Naive B cell (primary cell): Measurements from ENCODE around the gene PKDCC. TPM values are rescaled to one million over a fixed set of nuclear protein-coding genes. Genes with fewer than 3 reads are reported as not detected.
A peak's percentile ranks its signal among the peaks of the same experiment; 100 is the strongest.

Experiments
- ATAC-seq, 2 donors: fragments of 150-1000 bp; cut with Tn5 transposase; 2 replicates each; pipeline ENCODE4 v1.10.0; 2021; ENCODE audit warnings: low read depth in 2 of 2, mild to moderate bottlenecking in 2 of 2, moderate library complexity in 2 of 2
- DNase-seq: peaks from one replicate; pipeline ENCODE4 v3.0.0; 2022
- H3K27ac Mint-ChIP-seq, 6 donors: one replicate each; pipeline ENCODE4 v1.8.0; 2020 to 2022; ENCODE audit warnings: mild to moderate bottlenecking in 6 of 6, mixed read lengths in 6 of 6, moderate library complexity in 5 of 6, inconsistent platforms in 2 of 6
- H3K27me3 Mint-ChIP-seq, 3 donors: one replicate each; pipeline ENCODE4 v1.8.0; 2021 to 2022; ENCODE audit warnings: mixed read lengths in 3 of 3, mild to moderate bottlenecking in 1 of 3
- H3K36me3 Mint-ChIP-seq, 2 donors: one replicate each; pipeline ENCODE4 v1.8.0; 2020 to 2022; ENCODE audit warnings: mixed read lengths in 2 of 2, inconsistent platforms in 1 of 2, mild to moderate bottlenecking in 1 of 2
- H3K4me1 Mint-ChIP-seq, 3 donors: one replicate each; pipeline ENCODE4 v1.8.0; 2020 to 2022; ENCODE audit warnings: mixed read lengths in 3 of 3, inconsistent platforms in 1 of 3, mild to moderate bottlenecking in 1 of 3, moderate library complexity in 1 of 3
- H3K4me3 Mint-ChIP-seq, 8 donors: one replicate each; pipeline ENCODE4 v1.8.0; 2020 to 2022; ENCODE audit warnings: mild to moderate bottlenecking in 8 of 8, mixed read lengths in 8 of 8, moderate library complexity in 8 of 8, inconsistent platforms in 2 of 8
- H3K9me3 Mint-ChIP-seq, 7 donors: one replicate each; pipeline ENCODE4 v1.8.0; 2020 to 2022; ENCODE audit warnings: mixed read lengths in 7 of 7, mild to moderate bottlenecking in 5 of 7, inconsistent platforms in 2 of 7, moderate library complexity in 1 of 7
- polyA plus RNA-seq, 6 donors: library from polyadenylated mRNA; unstranded; fragments of 300-500 nt; fragmentation: Illumina TruSeq; gene quantifications; one replicate each; pipeline ENCODE4 v1.2.3, GENCODE V29; 2021; ENCODE audit warnings: low read depth in 6 of 6

PKDCC gene
- polyA plus RNA-seq, 6 donors from 2014 or later, result not detected

DNA sequence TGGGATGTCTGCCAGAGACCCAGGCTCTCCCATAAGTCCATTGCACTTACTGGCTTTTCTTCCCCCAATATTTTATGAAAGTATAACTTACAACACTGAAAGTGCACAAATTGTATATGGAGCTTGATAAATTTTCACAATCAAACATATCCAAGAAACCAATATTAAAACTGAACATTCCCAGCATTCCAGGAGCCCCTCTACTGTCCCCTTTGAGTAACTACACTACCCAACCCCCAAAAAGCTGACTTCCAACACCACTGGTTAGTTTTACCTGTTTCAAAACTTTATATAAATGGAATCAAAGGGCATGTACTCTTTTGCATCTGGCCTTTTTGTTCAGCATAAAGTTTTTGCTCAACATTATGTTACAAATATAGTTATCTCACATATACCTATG lies 35.2 kb upstream of the PKDCC start:
- Mint-ChIP-seq H3K27me3 (peaks cover 0 to 23% (median 12%) of the 10 kb centered on the region in 3 donors), H3K9me3 (peaks cover 0 to 11% (median 3%) of the 10 kb centered on the region in 7 donors), H3K4me1 (peaks cover 0 to 6% (median 4%) of the 10 kb centered on the region in 3 donors), H3K4me3 (no peak overlapping the region), H3K27ac (peak overlapping the region in 1 of 6 donors; percentile 57), H3K36me3 (no peaks in the 10 kb centered on the region)
- DNase-seq (no peak), ATAC-seq (no peak)

DNA sequence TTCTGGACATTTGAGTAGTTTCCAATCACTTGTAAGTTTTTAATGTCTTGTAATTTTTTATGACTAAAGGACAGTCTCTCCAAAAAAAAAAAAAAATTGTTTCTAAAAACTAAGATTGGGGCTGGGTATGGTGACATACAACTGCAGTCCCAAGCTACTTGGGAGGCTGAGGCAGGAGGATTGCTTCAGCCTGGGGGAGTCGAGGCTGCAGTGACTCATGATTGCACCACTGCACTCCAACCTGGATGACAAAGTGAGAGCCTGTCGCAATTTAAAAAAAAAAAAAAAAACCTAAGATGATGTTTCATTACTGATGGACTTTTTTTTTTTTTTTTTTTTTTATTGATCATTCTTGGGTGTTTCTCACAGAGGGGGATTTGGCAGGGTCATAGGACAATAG lies 34.4 kb upstream of the PKDCC start:
- no peak overlapping the region for H3K4me3 Mint-ChIP-seq
- H3K4me1 Mint-ChIP-seq, result peaks cover 0 to 6% (median 4%) of the 10 kb centered on the region in 3 donors
- no peak for DNase-seq
- no peak overlapping the region for H3K27ac Mint-ChIP-seq
- H3K27me3 Mint-ChIP-seq, result peaks cover 0 to 19% (median 9%) of the 10 kb centered on the region in 3 donors
- ATAC-seq, result no peak
- peaks cover 0 to 11% (median 3%) of the 10 kb centered on the region in 7 donors for H3K9me3 Mint-ChIP-seq
- H3K36me3 Mint-ChIP-seq, result no peaks in the 10 kb centered on the region

DNA sequence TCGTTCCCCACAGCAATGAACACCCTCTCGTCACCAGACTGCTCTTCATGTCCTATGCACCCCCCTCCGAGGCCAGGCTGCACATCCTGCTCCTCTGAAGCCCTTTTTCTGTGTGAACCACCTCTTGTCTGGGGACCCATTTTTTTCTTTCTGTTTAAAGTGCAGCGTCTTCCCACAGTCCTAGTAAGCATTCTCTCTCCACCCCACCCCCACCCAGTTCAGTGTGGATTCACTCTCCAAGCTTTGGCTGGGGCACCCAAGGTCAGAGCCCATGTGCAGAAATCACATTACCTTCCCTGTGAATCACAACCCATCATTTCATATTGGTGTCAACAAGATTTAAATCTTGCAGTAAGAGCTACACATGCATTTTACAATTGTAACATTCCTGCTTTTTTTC lies 26.4 kb upstream of the PKDCC start:
- Mint-ChIP-seq H3K9me3 (peaks cover 0 to 10% (median 7%) of the 10 kb centered on the region in 7 donors), H3K4me3 (no peak overlapping the region), H3K27ac (no peak overlapping the region), H3K27me3 (peaks cover 4 to 14% (median 13%) of the 10 kb centered on the region in 3 donors), H3K4me1 (peaks cover 0 to 3% (median 0%) of the 10 kb centered on the region in 3 donors), H3K36me3 (peaks cover 0 to 13% of the 10 kb centered on the region in 2 donors)
- DNase-seq, result no peak
- ATAC-seq, result no peak

DNA sequence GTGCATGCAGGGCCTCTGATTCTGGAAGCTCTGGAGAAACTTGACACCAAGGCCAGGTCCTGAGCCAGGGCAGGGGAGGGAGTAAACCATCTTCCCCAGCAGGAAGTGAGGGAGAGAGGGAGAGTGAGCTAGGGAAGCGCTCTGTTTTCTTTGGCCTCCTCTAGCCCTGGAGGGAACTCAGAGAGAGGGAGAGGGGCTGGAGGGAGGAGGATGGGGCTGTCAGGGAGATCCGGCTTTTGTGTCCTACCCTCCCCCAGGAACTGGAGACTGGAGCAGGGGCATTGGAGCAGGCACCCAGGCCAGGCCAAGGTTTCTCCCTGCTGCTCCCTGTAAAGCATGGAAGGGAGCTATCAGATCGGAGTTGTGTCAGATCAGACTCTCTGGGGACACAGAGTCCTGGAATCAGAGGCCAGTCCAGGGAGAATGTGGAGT lies 22.7 kb upstream of the PKDCC start:
- DNase-seq (no peak), ATAC-seq (no peak)
- H3K27ac Mint-ChIP-seq, result peak overlapping the region in 1 of 6 donors; percentile 70
- H3K9me3 Mint-ChIP-seq, result peaks cover 0 to 10% (median 3%) of the 10 kb centered on the region in 7 donors
- H3K36me3 Mint-ChIP-seq, result peaks cover 0 to 13% of the 10 kb centered on the region in 2 donors
- no peak overlapping the region for H3K4me3 Mint-ChIP-seq
- H3K4me1 Mint-ChIP-seq, result peaks cover 23 to 31% (median 26%) of the 10 kb centered on the region in 3 donors
- peaks cover 4 to 14% (median 9%) of the 10 kb centered on the region in 3 donors for H3K27me3 Mint-ChIP-seq

- Mint-ChIP-seq H3K4me1 (peaks cover 26 to 42% (median 30%) of the 10 kb centered on the region in 3 donors), H3K36me3 (peaks cover 0 to 13% of the 10 kb centered on the region in 2 donors), H3K9me3 (peaks cover 0 to 10% (median 3%) of the 10 kb centered on the region in 7 donors), H3K4me3 (no peak overlapping the region), H3K27ac (no peak overlapping the region), H3K27me3 (peaks cover 4 to 15% (median 14%) of the 10 kb centered on the region in 3 donors)
- no peak for DNase-seq
- ATAC-seq, result no peak
These were observed 21.5 kb upstream of the PKDCC start for GRCh38 chr2:42026272-42026671.

DNA sequence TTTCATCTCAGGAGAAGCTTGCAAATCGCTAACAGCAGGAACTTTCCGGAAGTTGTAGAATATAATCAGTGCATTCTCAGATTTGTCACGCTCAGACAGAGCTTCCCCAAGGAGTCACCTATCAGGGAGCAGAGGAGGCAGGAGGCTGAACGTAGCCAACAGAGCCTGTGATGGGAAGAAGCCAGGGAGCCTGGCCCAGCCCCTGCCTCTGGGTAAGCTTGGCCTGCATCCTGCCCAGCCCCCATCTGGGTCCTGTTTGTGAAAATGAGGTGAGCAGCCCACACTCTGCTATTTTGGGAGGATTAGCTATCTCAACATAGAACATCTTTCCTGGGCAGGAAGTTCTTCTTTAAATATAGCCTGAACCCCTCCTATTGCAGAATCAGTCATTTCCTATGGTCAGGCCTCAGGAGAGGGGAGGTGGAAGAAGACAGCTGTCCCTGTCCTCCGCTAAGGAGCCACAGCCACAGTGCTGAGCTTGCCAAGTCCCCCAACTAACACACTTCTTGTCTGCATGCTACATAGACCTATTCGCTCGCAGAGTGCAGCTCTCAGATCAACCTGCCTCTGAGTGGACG lies 19.2 kb upstream of the PKDCC start:
- peaks cover 7 to 34% (median 23%) of the 10 kb centered on the region in 3 donors for H3K27me3 Mint-ChIP-seq
- H3K27ac Mint-ChIP-seq, result peak overlapping the region in 5 of 6 donors; percentile 19 to 94 (median 60)
- DNase-seq (no peak), ATAC-seq (no peak)
- H3K4me3 Mint-ChIP-seq, result peak overlapping the region in 6 of 8 donors; percentile 42 to 86 (median 58)
- no peaks in the 10 kb centered on the region for H3K9me3 Mint-ChIP-seq
- H3K4me1 Mint-ChIP-seq, result peaks cover 26 to 46% (median 30%) of the 10 kb centered on the region in 3 donors
- H3K36me3 Mint-ChIP-seq, result peaks cover 0 to 3% of the 10 kb centered on the region in 2 donors

GRCh38 chr2:42029171-42029570 lies 18.6 kb upstream of the PKDCC start:
- Mint-ChIP-seq H3K27me3 (peaks cover 7 to 34% (median 18%) of the 10 kb centered on the region in 3 donors), H3K36me3 (no peaks in the 10 kb centered on the region), H3K9me3 (no peaks in the 10 kb centered on the region), H3K4me1 (peaks cover 26 to 46% (median 30%) of the 10 kb centered on the region in 3 donors), H3K4me3 (peak overlapping the region in 6 of 8 donors; percentile 3 to 86 (median 58)), H3K27ac (peak overlapping the region in 3 of 6 donors; percentile 19 to 79 (median 60))
- no peak for DNase-seq
- ATAC-seq, result no peak

DNA sequence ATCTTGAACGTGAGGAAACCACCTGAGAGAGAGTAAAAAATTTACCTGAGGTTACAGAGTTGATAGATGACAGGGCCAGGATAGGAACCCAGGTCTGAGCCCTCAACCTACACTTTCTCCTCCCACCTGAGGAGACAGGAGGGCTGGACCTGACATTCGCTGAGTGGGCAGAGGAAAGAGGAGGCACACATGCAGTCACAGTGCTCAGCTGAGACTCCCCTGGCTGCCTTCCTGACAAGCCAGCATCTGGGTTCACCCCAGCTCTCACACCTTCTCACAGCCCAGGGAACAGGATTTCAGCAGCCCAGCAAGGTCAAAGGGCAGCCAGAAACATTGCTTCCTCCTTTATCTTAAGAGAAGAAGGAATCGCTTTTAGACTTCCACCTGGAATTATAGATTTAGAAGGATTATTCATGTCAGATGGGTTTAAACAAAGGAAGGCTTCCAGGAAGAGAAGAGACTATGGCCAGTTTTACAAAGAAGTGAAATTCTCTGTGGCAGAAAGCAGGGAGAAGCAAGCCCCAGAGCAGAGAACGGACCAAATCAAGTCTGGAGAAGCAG lies 18.1 kb upstream of the PKDCC start:
- Mint-ChIP-seq H3K9me3 (no peaks in the 10 kb centered on the region), H3K4me1 (peaks cover 26 to 46% (median 30%) of the 10 kb centered on the region in 3 donors), H3K36me3 (no peaks in the 10 kb centered on the region), H3K27me3 (peaks cover 7 to 30% (median 18%) of the 10 kb centered on the region in 3 donors), H3K4me3 (peak overlapping the region in 3 of 8 donors; percentile 1 to 59 (median 55)), H3K27ac (peak overlapping the region in 2 of 6 donors; percentile 22 to 51)
- ATAC-seq (no peak), DNase-seq (no peak)

- H3K4me1 Mint-ChIP-seq, result peaks cover 26 to 46% (median 30%) of the 10 kb centered on the region in 3 donors
- DNase-seq (no peak), ATAC-seq (no peak)
- peak overlapping the region in 2 of 8 donors; percentile 2 to 60 for H3K4me3 Mint-ChIP-seq
- no peaks in the 10 kb centered on the region for H3K36me3 Mint-ChIP-seq
- no peaks in the 10 kb centered on the region for H3K9me3 Mint-ChIP-seq
- peak overlapping the region in 2 of 6 donors; percentile 26 to 51 for H3K27ac Mint-ChIP-seq
- H3K27me3 Mint-ChIP-seq, result peaks cover 7 to 25% (median 18%) of the 10 kb centered on the region in 3 donors
These were observed 17.5 kb upstream of the PKDCC start for GRCh38 chr2:42030200-42030759.

DNA sequence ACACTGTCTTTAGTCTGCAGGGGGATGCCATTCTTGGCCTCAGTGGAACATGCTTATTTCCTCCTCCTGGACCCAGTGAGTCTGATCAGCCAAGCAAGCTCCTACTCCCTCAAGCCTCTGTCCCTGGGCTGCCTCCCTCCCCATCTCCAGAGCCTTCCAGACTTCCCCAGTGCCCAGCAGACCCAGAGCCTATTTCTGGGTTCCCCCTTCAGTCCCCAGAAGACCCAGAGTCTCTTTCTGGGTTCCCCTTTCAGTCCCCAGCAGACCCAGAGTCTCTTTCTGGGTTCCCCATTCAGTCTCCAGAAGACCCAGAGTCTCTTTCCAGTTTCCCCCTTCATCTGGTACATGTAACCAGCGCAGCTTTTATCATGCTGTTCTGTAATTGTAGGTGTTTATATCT lies 17.0 kb upstream of the PKDCC start:
- no peak overlapping the region for H3K27ac Mint-ChIP-seq
- ATAC-seq, result no peak
- peak overlapping the region in 2 of 8 donors; percentile 2 to 19 for H3K4me3 Mint-ChIP-seq
- no peak for DNase-seq
- H3K9me3 Mint-ChIP-seq, result no peaks in the 10 kb centered on the region
- H3K4me1 Mint-ChIP-seq, result peaks cover 26 to 46% (median 30%) of the 10 kb centered on the region in 3 donors
- peaks cover 6 to 25% (median 18%) of the 10 kb centered on the region in 3 donors for H3K27me3 Mint-ChIP-seq
- H3K36me3 Mint-ChIP-seq, result no peaks in the 10 kb centered on the region

- Mint-ChIP-seq H3K27ac (peak overlapping the region in 2 of 6 donors; percentile 7 to 39), H3K27me3 (peaks cover 3 to 25% (median 18%) of the 10 kb centered on the region in 3 donors), H3K9me3 (no peaks in the 10 kb centered on the region), H3K4me3 (no peak overlapping the region), H3K4me1 (peaks cover 26 to 44% (median 30%) of the 10 kb centered on the region in 3 donors), H3K36me3 (no peaks in the 10 kb centered on the region)
- no peak for DNase-seq
- ATAC-seq, result no peak
These were observed 16.3 kb upstream of the PKDCC start for GRCh38 chr2:42031281-42032223.

- no peaks in the 10 kb centered on the region for H3K36me3 Mint-ChIP-seq
- no peak for DNase-seq
- H3K27me3 Mint-ChIP-seq, result peaks cover 3 to 25% (median 18%) of the 10 kb centered on the region in 3 donors
- H3K4me3 Mint-ChIP-seq, result no peak overlapping the region
- ATAC-seq, result no peak
- no peaks in the 10 kb centered on the region for H3K9me3 Mint-ChIP-seq
- peaks cover 26 to 44% (median 30%) of the 10 kb centered on the region in 3 donors for H3K4me1 Mint-ChIP-seq
- H3K27ac Mint-ChIP-seq, result peak overlapping the region in 1 of 6 donors; percentile 25
These were observed 15.6 kb upstream of the PKDCC start for GRCh38 chr2:42032224-42032620.

GRCh38 chr2:42032745-42033144 lies 15.1 kb upstream of the PKDCC start:
- peak overlapping the region in 1 of 6 donors; percentile 55 for H3K27ac Mint-ChIP-seq
- ATAC-seq (no peak), DNase-seq (no peak)
- H3K9me3 Mint-ChIP-seq, result no peaks in the 10 kb centered on the region
- no peaks in the 10 kb centered on the region for H3K36me3 Mint-ChIP-seq
- H3K4me3 Mint-ChIP-seq, result peak overlapping the region in 2 of 8 donors; percentile 39 to 44
- H3K27me3 Mint-ChIP-seq, result peaks cover 3 to 25% (median 18%) of the 10 kb centered on the region in 3 donors
- H3K4me1 Mint-ChIP-seq, result peaks cover 22 to 39% (median 25%) of the 10 kb centered on the region in 3 donors
